HG02798 (cell line): ENCODE results near the gene PRKAA1.

Source experiments
- ATAC-seq: cut with Tn5 transposase; IDR thresholded peaks from one replicate; pipeline ENCODE4 v1.9.1; 2021; ENCODE audit warnings: mild to moderate bottlenecking; ENCODE audit not compliant: unreplicated experiment, poor library complexity

PRKAA1 gene

DNA sequence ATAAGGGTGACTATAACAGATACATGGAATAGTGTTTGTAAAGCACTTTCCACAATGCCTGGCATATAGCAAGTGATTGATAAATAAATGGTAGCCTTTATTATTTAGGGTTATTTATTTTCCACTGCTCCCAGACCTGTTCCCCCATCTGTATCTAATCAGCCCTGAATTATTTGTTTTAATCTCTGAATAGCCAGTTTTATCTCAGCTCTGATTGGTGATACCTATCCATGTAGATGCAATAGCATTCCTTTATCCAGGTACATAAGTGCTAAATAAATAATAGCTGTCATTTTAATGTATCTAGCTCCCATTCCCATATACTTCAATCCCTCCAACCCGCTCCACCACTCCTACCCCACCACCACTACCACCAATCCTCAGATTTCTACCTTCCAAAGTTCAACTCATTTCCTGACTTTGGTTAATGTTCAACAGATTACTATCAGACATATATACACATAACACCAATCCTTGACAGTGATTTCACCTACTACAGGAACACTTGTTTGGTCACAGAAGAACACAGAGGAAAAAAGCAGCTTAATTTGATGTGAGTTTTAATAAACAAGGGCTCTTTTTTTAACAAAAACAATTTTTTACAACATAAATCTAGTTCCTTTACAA is 14.0 kb downstream of the PRKAA1 start:
- ATAC-seq, result no peak

- no peak for ATAC-seq
Observed at GRCh38 chr5:40781843-40782409, 16.2 kb downstream of the PRKAA1 start.

DNA sequence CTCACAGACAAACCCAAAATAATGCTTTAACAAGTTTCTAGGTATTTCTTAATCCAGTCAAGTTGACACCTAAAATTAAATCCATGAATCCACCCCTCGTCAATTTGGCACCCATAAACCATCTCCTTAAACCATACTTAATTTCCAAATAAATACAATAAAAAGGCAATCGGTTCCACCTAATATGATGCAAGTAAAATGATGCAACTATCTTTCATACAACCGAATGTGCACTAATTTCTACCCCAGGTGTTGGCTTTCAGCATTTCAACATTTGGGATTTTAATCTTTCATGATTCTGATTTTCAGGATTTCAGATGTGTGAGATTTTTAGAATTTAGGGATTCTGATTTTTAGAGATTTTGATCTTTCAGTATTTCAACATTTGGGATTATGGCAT is 17.3 kb downstream of the PRKAA1 start:
- ATAC-seq, result no peak

DNA sequence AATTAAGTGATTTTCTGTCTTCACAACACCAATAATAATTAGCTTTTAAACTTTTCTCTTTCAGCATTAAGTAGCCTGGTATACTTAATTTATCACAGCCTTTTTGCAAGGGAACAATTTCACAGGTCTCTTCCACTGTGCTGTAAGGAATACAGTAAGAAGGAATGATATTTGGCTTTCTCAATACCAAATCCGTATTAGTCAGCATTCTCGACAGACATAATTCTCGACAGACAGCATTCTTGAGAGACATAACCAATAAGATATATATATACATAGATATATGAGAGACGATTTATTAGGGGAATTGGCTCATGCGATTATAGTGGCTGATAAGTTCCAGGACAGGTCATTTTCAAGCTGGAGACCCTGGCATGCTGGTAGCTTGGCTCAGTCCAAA is 18.0 kb downstream of the PRKAA1 start:
- ATAC-seq, result no peak

DNA sequence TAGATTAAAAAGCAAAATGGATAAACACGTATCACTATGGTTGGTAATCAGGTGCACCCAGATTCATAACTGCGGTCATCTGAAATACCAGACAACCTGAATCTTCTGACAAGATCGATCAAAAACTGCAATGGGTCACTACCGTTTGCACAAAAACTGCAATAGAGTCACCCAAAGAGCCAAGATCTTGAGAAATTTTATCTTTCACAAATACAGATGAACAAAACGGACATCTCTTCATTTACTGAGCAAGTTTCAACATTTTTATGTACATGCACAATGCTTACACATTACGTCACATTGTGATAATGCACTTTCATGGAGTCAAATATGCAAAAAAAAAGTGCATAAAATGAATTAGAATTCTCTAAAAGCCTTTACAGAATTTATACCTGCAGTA is 18.6 kb downstream of the PRKAA1 start:
- ATAC-seq, result no peak

DNA sequence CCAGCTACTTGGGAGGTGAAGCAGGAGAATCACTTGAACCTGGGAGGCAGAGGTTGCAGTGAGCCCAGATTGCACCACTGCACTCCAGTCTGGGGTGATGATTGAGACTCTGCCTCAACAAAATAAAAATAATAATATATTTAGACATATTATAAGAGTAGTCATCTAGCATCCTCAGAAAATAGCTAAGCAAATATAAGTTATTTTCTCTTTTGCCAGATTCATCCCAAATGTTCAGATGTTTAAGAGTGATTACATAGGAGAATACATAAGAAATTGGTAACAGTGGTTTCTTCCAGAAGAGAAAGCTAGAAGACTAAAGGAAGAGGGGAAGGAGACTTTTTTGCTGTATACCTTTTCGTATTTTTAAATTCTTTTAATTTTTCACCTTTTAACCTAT is 20.0 kb downstream of the PRKAA1 start:
- no peak for ATAC-seq

GRCh38 chr5:40776658-40776977 is 21.6 kb downstream of the PRKAA1 start:
- ATAC-seq, result no peak

GRCh38 chr5:40775846-40776657 is 22.1 kb downstream of the PRKAA1 start:
- no peak for ATAC-seq

- ATAC-seq, result no peak
Observed at GRCh38 chr5:40775085-40775845, 22.9 kb downstream of the PRKAA1 start.

DNA sequence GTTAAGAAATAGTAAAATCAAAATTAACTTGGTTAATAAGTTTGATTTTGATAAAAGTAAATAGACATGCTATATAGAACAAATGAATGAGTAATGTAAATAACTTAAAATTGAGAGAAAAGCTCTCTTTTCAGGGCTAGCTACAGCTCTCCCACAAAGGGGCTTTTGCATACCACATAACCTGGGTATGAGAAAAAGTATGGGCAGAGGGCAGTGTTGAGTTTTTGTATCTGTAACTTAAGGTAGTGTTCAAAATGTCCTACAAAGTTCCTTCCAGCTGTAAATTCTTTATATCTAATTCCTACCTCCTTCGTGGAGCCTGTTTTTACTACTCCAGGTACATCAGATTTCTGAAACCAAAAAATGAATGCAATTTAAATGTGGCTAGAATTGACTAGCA is 23.6 kb downstream of the PRKAA1 start:
- no peak for ATAC-seq

DNA sequence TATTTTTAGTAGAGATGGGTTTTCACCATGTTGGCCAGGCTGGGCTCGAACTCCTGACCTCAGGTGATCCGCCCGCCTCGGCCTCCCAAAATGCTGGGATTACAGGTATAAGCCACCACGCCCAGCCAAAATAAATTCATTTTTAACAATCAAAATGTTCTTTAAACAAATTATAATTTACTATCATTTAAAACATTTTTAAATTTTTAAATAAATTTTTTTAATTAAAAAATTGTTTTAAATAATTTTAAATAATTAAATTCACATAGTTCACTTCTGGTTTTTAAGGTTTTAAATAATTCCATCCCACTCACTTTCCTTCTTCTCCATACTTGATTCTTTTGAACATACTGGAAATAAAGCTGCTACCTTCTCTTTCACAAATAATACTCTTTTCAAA is 27.4 kb downstream of the PRKAA1 start:
- no peak for ATAC-seq

DNA sequence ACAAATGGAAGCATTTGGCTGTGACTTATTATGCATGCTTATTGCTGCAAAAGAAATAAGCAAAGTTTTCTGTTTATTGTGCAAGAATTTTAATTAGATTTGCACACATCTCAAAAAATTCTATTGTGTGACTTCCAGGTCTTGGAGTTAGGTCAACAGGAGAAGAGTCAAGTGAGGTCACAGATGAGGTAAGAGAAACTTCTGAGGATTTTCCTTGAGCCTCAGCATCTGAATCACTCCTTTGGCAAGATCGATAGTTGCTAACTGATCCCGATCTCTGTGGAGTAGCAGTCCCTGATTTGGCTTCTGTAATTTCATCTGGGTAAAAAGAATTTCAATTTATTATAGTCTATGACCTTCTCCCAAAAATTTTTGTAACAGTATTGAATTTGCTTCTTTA is 35.5 kb downstream of the PRKAA1 start:
- no peak for ATAC-seq

GRCh38 chr5:40757400-40757799 is 40.8 kb downstream of the PRKAA1 start:
- ATAC-seq, result no peak

- peak; percentile 93 for ATAC-seq
Observed at GRCh38 chr5:40755407-40756365, 42.5 kb downstream of the PRKAA1 start, which contains the start of gene TTC33. TTC33 (minus strand) TSS chr5:40755961; CDS start chr5:40747018, 8,943 bp downstream.

GRCh38 chr5:40755093-40755406 is 43.1 kb downstream of the PRKAA1 start:
- ATAC-seq, result peak; percentile 80

GRCh38 chr5:40754381-40755092 is 43.6 kb downstream of the PRKAA1 start:
- ATAC-seq, result peak; percentile 13

DNA sequence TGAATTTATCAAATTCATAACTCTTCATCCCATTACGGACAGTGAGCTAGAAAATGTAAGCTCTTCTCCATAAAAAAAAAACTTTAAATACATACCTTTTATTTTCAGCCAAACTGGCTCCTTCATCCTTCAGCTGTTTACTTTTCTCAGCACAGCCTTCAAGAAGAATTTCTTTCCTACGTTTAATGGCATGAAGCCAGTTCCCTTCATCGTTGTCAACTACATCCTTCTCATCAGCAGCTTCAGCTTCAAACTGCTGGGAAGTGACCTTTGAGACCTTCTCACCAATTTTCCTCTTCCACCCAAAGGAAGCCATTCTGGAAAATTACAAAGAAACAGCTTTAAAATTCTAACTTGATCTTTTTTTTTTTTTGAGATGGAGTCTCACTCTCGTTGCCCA is 51.5 kb downstream of the PRKAA1 start:
- ATAC-seq, result no peak

GRCh38 chr5:40743771-40744170 is 54.4 kb downstream of the PRKAA1 start:
- ATAC-seq, result no peak

- no peak for ATAC-seq
Observed at GRCh38 chr5:40738502-40738901, 59.7 kb downstream of the PRKAA1 start.
